HEK293 (cell line): ENCODE data around the gene TM4SF1.

Experiments
- CTCF ChIA-PET: fragments of 350-600 bp; formaldehyde crosslinking; extraction: SDS; loops from one replicate; lab custom pipeline; 2021; ENCODE audit warnings: antibody characterized with exemption; lab: Yijun Ruan, JAX
- POLR2A ChIA-PET: fragments of 300-600 bp; formaldehyde crosslinking; extraction: SDS; loops from one replicate; lab custom pipeline; 2020; ENCODE audit warnings: antibody characterized with exemption, inconsistent platforms; lab: Yijun Ruan, JAX
- H3K27ac ChIP-seq: fragments of 200-500 bp; sonication (Bioruptor generic); 2 replicates; pipeline ENCODE4 v1.5.1; 2014; ENCODE audit warnings: low read depth, low read length, control low read depth, inconsistent platforms; ENCODE audit errors: extremely low read depth
- H3K36me3 ChIP-seq, 2 experiments: fragments of 200-500 bp in 1 of 2; sonication (Bioruptor generic) in 1 of 2; 1 replicate in 1 of 2; 2 replicates in 1 of 2; pipeline ENCODE4 v1.5.1; 2014 to 2017; ENCODE audit warnings: inconsistent platforms in 2 of 2, low read length in 2 of 2; ENCODE audit not compliant: control insufficient read depth in 2 of 2, insufficient read depth in 1 of 2
- H3K4me1 ChIP-seq: fragments of 200-500 bp; sonication (Bioruptor generic); 2 replicates; pipeline ENCODE4 v1.5.1; 2014; ENCODE audit warnings: mild to moderate bottlenecking, low read length, inconsistent platforms; ENCODE audit not compliant: control insufficient read depth, insufficient read depth
- H3K4me3 ChIP-seq: 2 replicates; pipeline ENCODE4 v1.5.1; 2011; ENCODE audit warnings: low read depth, mild to moderate bottlenecking, control low read depth, low read length, moderate library complexity
- H3K9me3 ChIP-seq: fragments of 200-500 bp; sonication (Bioruptor generic); 2 replicates; pipeline ENCODE4 v1.5.1; 2014; ENCODE audit warnings: low read depth, low read length, inconsistent platforms; ENCODE audit not compliant: control insufficient read depth, insufficient read depth
- BCL11B ChIP-seq: fragments of 450-650 bp; formaldehyde crosslinking; IDR thresholded peaks from 2 replicates; pipeline ENCODE4 v1.5.1; 2016; ENCODE audit warnings: low read depth, missing biosample characterization, missing genetic modification characterization
- GLI2 ChIP-seq: fragments of 450-650 bp; formaldehyde crosslinking; IDR thresholded peaks from 2 replicates; pipeline ENCODE4; 2017; ENCODE audit warnings: missing biosample characterization, missing genetic modification characterization, low read depth, borderline replicate concordance
- KLF9 ChIP-seq: fragments of 450-650 bp; formaldehyde crosslinking; IDR thresholded peaks from 2 replicates; pipeline ENCODE4 v1.5.1; 2016; ENCODE audit warnings: missing biosample characterization, missing genetic modification characterization, low read depth
- ZFP37 ChIP-seq: fragments of 450-650 bp; formaldehyde crosslinking; IDR thresholded peaks from 2 replicates; pipeline ENCODE4 v1.5.1; 2016; ENCODE audit warnings: missing biosample characterization, missing genetic modification characterization
- ZFP69B ChIP-seq: fragments of 450-650 bp; formaldehyde crosslinking; IDR thresholded peaks from 2 replicates; pipeline ENCODE4 v1.5.1; 2016; ENCODE audit warnings: missing biosample characterization, missing genetic modification characterization
- ZNF138 ChIP-seq: fragments of 450-650 bp; formaldehyde crosslinking; IDR thresholded peaks from 2 replicates; pipeline ENCODE4 v1.5.1; 2016; ENCODE audit warnings: missing biosample characterization, missing genetic modification characterization, borderline replicate concordance
- ZNF174 ChIP-seq: fragments of 450-650 bp; formaldehyde crosslinking; IDR thresholded peaks from 2 replicates; pipeline ENCODE4 v1.5.0; 2017; ENCODE audit warnings: missing biosample characterization, mild to moderate bottlenecking, missing genetic modification characterization
- ZNF2 ChIP-seq: fragments of 450-650 bp; formaldehyde crosslinking; IDR thresholded peaks from 2 replicates; pipeline ENCODE4 v1.5.1; 2016; ENCODE audit warnings: missing biosample characterization, missing genetic modification characterization
- ZNF280C ChIP-seq: fragments of 450-650 bp; formaldehyde crosslinking; IDR thresholded peaks from 2 replicates; pipeline ENCODE4 v1.5.1; 2016; ENCODE audit warnings: missing biosample characterization, missing genetic modification characterization
- ZNF621 ChIP-seq: fragments of 450-650 bp; formaldehyde crosslinking; IDR thresholded peaks from 2 replicates; pipeline ENCODE4 v1.5.1; 2017; ENCODE audit warnings: missing biosample characterization, missing genetic modification characterization
- ZNF776 ChIP-seq: fragments of 450-650 bp; formaldehyde crosslinking; IDR thresholded peaks from 2 replicates; pipeline ENCODE4 v1.5.0; 2017; ENCODE audit warnings: missing biosample characterization, missing genetic modification characterization, borderline replicate concordance
- ZNF785 ChIP-seq: fragments of 450-650 bp; formaldehyde crosslinking; IDR thresholded peaks from 2 replicates; pipeline ENCODE4 v1.5.1; 2016; ENCODE audit warnings: missing biosample characterization, missing genetic modification characterization
- ZNF837 ChIP-seq: fragments of 450-650 bp; formaldehyde crosslinking; IDR thresholded peaks from 2 replicates; pipeline ENCODE4 v1.5.1; 2016; ENCODE audit warnings: missing biosample characterization, missing genetic modification characterization
- ZSCAN16 ChIP-seq: fragments of 450-650 bp; formaldehyde crosslinking; IDR thresholded peaks from 2 replicates; pipeline ENCODE4 v1.5.1; 2016; ENCODE audit warnings: missing biosample characterization, missing genetic modification characterization
- ZSCAN18 ChIP-seq: fragments of 450-650 bp; formaldehyde crosslinking; IDR thresholded peaks from 2 replicates; pipeline ENCODE4 v1.5.1; 2016; ENCODE audit warnings: missing biosample characterization, missing genetic modification characterization
- TF ChIP-seq, protein P1 (sequence below): fragments of 450-650 bp; formaldehyde crosslinking; IDR thresholded peaks from 2 replicates; pipeline ENCODE4 v1.5.0; 2017; ENCODE audit warnings: missing biosample characterization, missing genetic modification characterization, borderline replicate concordance

Gene TM4SF1

GRCh38 chr3:149397528-149397927 is 20.1 kb upstream of the TM4SF1 start:
- Histone ChIP-seq H3K9me3 (no peaks in the 10 kb centered on the region), H3K27ac (no peak overlapping the region), H3K36me3 (no peaks in the 10 kb centered on the region), H3K4me1 (peaks cover 5% of the 10 kb centered on the region; the same call in 1 of the 2 replicates), H3K4me3 (no peak overlapping the region)
- POLR2A ChIA-PET = no interaction called here
- CTCF ChIA-PET = interaction anchor here (1.1 kb wide), 1 partner anchor 82 kb away, joined by 3 read pairs; no protein-coding TSS in a partner anchor
- no peak for TF ChIP-seq GLI2 (tag by site-specific recombination)
- no peak for TF ChIP-seq ZNF138 (tag by site-specific recombination)
- TF ChIP-seq ZSCAN18 (tag by site-specific recombination) = no peak
- no peak for TF ChIP-seq BCL11B (tag by site-specific recombination)
- TF ChIP-seq ZFP69B = no peak
- no peak for TF ChIP-seq ZNF837 (tag by site-specific recombination)
- no peak for TF ChIP-seq ZNF2 (tag by site-specific recombination)
- TF ChIP-seq ZSCAN16 (tag by site-specific recombination) = no peak
- TF ChIP-seq ZNF785 (tag by site-specific recombination) = no peak
- no peak for TF ChIP-seq ZNF280C (tag by site-specific recombination)
- TF ChIP-seq ZNF621 (tag by site-specific recombination) = no peak
- TF ChIP-seq, protein P1, sequence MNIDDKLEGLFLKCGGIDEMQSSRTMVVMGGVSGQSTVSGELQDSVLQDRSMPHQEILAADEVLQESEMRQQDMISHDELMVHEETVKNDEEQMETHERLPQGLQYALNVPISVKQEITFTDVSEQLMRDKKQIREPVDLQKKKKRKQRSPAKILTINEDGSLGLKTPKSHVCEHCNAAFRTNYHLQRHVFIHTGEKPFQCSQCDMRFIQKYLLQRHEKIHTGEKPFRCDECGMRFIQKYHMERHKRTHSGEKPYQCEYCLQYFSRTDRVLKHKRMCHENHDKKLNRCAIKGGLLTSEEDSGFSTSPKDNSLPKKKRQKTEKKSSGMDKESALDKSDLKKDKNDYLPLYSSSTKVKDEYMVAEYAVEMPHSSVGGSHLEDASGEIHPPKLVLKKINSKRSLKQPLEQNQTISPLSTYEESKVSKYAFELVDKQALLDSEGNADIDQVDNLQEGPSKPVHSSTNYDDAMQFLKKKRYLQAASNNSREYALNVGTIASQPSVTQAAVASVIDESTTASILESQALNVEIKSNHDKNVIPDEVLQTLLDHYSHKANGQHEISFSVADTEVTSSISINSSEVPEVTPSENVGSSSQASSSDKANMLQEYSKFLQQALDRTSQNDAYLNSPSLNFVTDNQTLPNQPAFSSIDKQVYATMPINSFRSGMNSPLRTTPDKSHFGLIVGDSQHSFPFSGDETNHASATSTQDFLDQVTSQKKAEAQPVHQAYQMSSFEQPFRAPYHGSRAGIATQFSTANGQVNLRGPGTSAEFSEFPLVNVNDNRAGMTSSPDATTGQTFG = no peak
- TF ChIP-seq ZFP37 = no peak
- TF ChIP-seq ZNF776 (tag by site-specific recombination) = no peak

DNA sequence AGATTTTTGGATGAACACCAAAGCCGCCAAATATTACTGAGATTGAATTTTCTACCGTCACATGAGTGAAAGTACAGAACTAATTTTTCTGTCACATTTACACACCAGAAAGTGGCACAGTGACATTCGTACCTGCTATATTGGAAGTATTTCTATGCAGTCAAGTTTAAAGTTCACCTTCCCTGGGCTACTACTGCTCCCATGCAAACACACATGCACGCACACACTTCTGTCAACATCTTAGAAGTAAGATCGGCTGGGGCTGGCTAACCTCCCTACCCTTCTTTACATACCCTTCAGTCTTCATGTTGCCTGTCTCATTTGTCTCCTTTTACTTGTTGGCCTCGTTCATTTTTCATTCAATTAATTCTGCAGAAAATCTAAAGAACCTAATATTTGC is 19.0 kb upstream of the TM4SF1 start:
- CTCF ChIA-PET = interaction anchor here (0.9 to 1.0 kb wide), 2 partner anchors 83 to 92 kb away, joined by 3 to 4 read pairs; no protein-coding TSS in a partner anchor
- no peak overlapping the region for H3K27ac ChIP-seq
- peaks cover 3% of the 10 kb centered on the region; the same call in 1 of the 2 replicates for H3K4me1 ChIP-seq

More for the DNA sequence above, 19.0 kb upstream of the TM4SF1 start:
- no peak overlapping the region for H3K4me3 ChIP-seq
- POLR2A ChIA-PET = no interaction called here
- no peak for TF ChIP-seq ZNF174 (tag by site-specific recombination)
- no peak for TF ChIP-seq ZNF785 (tag by site-specific recombination)
- no peak for TF ChIP-seq KLF9
- no peaks in the 10 kb centered on the region for H3K9me3 ChIP-seq
- no peaks in the 10 kb centered on the region for H3K36me3 ChIP-seq
